Measurements from ENCODE around the gene DPP7.

DPP7 gene

DNA sequence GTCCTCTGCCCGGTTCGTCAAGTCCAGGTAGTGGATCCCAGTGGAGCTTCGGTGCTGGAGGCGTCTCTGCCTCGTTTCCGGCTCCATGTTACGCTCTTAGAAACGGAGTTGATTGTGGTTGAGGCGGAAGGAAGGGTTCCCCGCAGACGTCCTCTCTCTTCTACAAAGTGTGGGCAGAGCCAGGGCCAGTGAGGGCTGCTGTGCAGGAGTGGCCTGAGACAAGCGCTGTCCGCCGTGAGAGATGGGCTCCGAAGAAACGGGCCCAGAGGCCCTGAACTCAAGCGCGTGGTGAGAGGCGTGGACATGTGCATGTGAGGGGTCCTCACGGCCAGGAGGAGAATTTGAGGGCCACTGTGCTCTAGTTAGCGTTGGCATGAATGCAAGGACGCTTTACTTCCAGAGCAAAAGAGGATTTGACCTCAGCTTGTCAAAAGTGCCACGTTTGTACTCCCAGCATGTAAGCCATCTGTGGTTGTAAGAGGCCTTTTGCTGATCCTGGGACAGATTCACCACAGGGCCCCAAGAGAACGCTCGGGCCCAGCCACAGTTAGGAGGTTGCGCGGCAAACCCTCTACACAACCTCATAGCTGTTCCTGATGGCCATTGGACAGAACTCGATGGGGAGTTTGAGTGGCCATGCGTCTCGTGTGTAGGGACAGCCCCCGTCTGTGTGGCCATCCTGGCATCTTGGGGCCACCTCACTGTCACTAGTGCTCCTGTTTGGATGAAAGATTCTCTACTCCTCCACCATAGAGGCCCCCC, 17.6 kb downstream of the DPP7 start:
- DNase-seq (ENCODE audit: insufficient read length, low spot score) (no peak), FAIRE-seq (no peak)

GRCh38 chr9:137095664-137096517, 18.6 kb downstream of the DPP7 start:
- no peak for DNase-seq (ENCODE audit: insufficient read length, low spot score)
- FAIRE-seq, result peak; percentile 94

DNA sequence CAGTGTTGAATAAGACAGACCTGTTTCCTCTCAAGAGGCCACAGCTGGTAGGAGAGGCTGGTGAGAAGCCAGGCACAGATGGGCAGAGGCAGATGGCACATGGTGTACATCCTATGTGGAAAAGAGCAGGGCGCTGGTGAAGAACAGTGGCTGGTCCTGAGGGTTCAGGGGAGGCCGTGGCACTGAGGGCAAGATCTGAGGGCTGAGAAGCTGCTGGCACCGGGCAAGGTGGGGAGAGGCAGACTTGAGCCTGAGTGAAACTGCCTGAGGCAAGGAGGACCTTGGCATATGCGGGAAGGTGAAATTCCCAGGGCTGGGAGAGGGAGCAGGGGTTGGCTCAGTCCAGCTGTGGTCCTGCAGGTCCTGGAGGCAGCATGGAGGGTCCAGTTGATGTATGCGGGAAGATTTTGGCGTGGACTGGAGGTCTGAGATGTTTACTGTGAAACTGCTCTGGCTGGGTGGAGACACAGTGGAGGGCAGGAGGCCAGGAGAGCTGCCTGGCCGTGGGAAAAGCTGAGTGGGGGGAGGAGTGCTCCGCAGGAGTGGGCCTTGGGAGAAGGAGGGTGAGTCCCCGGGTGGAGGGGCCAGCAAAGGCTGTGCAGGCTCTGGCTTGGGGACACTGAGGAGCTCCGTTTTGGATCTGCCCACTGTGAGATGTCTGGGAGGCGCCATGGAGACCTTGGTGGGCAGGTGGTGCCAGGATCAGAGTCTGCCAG, 25.1 kb downstream of the DPP7 start:
- FAIRE-seq, result no peak
- DNase-seq (ENCODE audit: insufficient read length, low spot score), result no peak

- peak; percentile 45 for FAIRE-seq
Measured at GRCh38 chr9:137088121-137088520, 26.4 kb downstream of the DPP7 start.

DNA sequence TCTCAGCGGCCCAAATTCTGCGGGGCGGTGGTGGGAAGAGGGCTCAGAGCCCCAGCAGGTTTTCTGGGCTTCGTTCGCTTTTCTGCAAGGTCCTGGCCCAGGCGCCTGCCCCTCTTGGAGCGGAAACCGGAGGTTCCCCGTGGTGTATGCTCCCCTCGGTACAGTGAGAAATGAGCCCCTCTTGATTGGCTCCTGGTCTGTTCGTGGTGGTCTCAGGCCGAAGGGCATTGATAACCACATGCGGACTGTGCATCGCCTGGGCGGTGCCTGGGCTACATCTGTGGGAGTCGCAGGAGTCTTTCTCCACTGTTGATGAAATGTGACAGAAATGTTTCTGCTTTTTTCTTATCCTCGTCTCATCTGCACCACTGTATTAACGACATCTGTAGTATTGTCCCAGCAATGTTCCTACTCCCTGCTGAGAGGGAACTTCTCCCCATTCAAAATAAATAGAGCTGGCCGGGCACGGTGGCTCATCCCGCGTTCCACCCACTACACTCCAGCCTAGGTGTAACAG, 27.1 kb downstream of the DPP7 start:
- peak; percentile 4 for FAIRE-seq
- DNase-seq (ENCODE audit: insufficient read length, low spot score), result no peak

More at GRCh38 chr9:137088121-137088520, 26.4 kb downstream of the DPP7 start:
- DNase-seq (ENCODE audit: insufficient read length, low spot score), result no peak

GRCh38 chr9:137086531-137087408, 27.8 kb downstream of the DPP7 start, which contains the start of gene MAN1B1:
Gene MAN1B1 (plus strand): TSS chr9:137086985. CDS start chr9:137087000, 15 bp downstream.
- peak; percentile 100 for FAIRE-seq
- peak; percentile 94 for DNase-seq (ENCODE audit: insufficient read length, low spot score)

DNA sequence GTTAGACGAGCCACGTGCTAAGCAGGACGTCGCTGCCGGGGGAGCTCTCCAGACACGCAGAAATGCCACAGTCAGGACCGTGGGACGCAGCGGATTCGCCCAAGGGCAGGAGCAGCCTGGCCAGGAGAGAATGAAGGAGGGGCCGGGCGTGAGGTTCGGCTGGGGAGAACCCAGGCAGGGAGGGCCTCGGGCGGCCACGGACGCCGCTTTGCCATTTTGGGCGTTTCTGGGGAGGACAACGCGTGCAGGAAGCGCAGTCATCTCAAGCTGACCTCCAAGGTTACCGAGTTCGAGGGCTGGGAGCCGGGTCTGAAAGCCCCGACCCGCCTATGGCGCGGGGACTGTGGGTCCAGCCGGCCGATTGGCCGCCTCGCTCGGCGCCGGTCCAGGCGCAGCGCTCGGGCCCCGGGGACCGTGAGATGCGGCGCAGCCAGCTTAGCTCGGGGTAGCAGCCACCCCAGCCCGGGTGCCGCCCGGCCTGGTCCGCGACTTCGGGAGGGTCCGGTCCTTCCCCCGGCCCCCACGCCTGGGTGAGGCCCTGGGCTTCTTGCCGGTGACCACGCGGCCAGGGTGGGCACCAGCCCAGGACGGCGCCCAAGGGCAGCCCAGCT, 28.5 kb downstream of the DPP7 start:
- DNase-seq (ENCODE audit: insufficient read length, low spot score) (no peak), FAIRE-seq (no peak)

DNA sequence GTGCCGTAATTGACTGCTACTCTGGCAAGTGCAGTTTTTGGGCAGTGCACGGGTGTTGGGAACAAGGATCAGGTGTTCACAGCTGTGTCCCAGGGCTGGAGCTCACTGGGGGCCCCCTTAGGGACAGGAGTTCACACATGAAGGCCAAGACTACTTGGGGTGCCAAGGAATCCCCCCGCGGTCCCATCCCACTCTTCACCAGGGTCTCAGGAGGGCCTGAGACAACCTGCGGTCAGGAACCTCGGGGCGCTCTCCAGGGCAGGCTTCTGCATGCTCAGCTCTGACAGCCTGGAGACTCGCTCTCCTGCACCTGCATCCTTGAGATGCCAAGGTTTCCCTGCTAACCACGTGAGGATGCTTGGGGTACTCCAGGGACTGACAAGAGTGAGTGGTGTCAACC, 30.0 kb downstream of the DPP7 start:
- FAIRE-seq, result no peak

DNA sequence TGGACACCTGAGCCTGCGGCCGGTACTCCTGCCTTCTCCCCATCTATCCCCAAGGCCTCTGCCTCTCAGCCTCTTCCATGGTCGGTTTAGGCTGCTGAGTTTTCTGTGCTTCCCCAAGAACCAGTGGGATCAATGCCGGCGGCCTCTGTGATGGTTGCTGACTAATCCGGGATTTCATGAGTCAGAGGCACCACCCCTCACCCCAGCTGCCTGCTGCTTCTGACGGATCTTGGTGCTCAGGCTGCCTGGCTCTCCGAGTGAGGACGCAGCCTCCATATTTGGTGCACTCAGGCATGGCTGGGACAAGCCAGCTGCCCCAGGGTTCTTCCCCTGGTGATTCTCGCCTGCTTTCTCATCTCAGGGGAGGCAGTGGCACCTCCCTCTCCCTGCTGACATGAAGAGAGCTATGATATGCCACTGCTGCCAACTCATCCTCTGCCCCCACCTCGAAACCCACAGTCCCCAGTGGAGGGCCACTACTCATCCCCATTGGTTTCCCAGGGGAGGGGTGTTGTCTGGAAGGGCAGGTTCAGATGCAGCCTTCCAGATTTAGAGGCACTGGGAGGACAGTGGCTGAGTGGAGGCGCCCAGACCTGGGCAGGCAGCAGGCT, 31.0 kb downstream of the DPP7 start:
- FAIRE-seq, result peak; percentile 4
- no peak for DNase-seq (ENCODE audit: insufficient read length, low spot score)

More for the DNA sequence above, 30.0 kb downstream of the DPP7 start:
- no peak for DNase-seq (ENCODE audit: insufficient read length, low spot score)

DNA sequence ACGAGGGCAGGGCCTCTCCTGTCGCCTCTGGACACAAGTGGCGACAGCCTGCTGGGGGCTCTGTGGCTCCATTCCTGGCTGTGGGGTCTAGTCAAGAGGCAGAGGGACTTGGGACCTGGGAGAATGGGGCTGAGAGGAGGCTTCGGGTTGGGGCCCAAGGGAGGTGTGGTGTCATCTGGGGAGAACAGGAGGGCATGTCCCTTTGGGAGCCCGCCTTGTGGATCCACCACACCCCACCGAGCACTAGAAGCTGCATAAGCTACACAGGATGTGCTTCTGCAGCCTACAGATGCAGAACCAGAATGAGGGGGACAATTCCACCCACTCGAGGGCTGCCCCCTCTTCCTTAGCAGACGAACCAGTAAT, 31.6 kb downstream of the DPP7 start:
- DNase-seq (ENCODE audit: insufficient read length, low spot score), result no peak
- no peak for FAIRE-seq

DNA sequence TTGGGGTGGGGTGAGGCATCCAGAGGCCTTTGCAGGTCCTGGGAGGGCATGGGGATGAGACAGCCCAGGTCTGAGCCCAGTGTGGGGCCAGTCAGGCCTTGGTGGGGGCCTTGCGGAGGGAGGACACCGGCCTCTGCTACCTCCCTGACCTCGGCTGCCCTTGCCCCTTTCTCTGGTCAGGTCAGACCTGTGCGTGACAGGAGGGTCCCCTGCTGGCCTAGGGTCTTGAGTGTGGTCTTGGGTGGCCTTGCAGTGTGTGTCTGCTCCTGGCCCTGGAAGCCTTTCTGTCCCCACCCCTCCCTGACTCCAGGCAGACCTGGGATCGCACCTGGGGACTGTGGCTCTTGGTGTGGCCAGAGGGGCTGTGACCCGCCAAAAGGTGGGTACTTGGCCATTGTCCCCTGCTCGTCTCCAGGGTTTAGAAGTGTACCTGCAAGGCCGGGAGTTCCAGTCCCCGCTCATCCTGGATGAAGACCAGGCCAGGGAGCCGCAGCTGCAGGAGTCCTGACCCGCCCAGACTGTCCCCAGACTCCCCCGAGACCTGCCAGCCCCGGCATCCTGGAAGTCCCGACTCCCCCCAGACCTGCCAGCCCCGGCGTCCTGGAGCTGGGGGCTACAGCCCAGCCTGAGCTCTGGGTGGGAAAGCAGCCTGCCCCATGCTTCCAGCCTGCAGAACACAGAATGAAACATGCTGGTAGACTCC, 32.2 kb downstream of the DPP7 start:
- FAIRE-seq, result no peak
- no peak for DNase-seq (ENCODE audit: insufficient read length, low spot score)

GRCh38 chr9:137080260-137081122, 34.0 kb downstream of the DPP7 start:
- FAIRE-seq, result no peak

GRCh38 chr9:137079401-137079787, 35.1 kb downstream of the DPP7 start:
- no peak for FAIRE-seq

More at GRCh38 chr9:137080260-137081122, 34.0 kb downstream of the DPP7 start:
- no peak for DNase-seq (ENCODE audit: insufficient read length, low spot score)

GRCh38 chr9:137078701-137079400, 35.7 kb downstream of the DPP7 start:
- no peak for DNase-seq (ENCODE audit: insufficient read length, low spot score)
- no peak for FAIRE-seq

More at GRCh38 chr9:137079401-137079787, 35.1 kb downstream of the DPP7 start:
- no peak for DNase-seq (ENCODE audit: insufficient read length, low spot score)

GRCh38 chr9:137077758-137078693, 36.5 kb downstream of the DPP7 start:
- peak; percentile 8 for FAIRE-seq
- no peak for DNase-seq (ENCODE audit: insufficient read length, low spot score)
